ENCODE data around the gene MED13. TPM values are rescaled to one million over a fixed set of nuclear protein-coding genes. Genes with fewer than 3 reads are reported as not detected.
"Not testable (repeated sequence)": the region's sequence is repeated elsewhere in the genome, so short reads cannot be mapped to it uniquely, and the experiment has no call there.

The MED13 gene
- total RNA-seq, 2 experiments from 2014 or later, result 52.5 to 65.4 TPM

DNA sequence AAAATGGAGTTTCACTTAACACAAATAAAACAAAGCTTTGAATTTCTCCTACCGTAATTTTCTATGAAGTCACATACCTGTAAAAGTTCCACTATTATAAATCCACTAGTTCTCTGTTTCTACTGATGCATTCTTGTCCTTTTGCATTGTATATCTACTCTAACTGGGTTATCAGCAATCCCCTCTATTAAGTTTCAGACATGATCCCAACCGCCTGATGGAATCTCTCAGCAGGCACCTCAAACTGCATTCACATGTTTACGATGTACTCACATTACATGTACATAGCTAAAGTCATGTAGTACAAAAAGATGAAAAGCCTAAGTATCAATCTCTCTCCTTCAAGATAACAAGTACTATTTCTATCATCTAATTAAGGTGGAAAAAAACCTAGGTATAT lies 64.9 kb downstream of the MED13 start:
- ChIA-PET POLR2A (no interaction called here), CTCF (interaction anchor here (0.8 kb wide), 1 partner anchor 47 kb away, joined by 3 read pairs; no protein-coding TSS in a partner anchor)
- Mint-ChIP-seq H3K4me3 (no peak overlapping the region), H3K4me1 (peaks cover 7% of the 10 kb centered on the region), H3K27ac (no peak overlapping the region), H3K36me3 (ENCODE audit: low read depth) (peaks cover 18% of the 10 kb centered on the region), H3K27me3 (no peaks in the 10 kb centered on the region), H3K9me3 (peaks cover 3% of the 10 kb centered on the region)
- DNase-seq, result no peak

DNA sequence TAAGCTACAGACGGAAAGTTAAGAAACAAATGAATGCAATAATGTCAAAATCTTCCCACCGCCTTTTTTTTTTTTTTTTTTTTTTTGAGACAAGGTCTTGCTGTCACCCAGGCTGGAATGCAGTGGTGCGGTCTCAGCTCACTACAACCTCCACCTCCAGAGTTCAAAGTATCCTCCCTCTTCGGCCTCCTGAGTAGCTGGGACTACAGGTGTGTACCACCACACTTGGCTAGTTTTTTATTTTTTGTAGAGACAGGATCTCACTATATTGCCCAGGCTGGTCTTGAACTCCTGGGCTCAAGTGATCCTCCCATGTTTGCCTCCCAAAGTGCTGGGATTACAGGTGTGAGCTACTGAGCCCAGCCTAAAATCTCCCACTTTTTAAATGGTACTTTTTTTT lies 66.5 kb downstream of the MED13 start:
- POLR2A ChIA-PET, DNase-seq, H3K4me1 Mint-ChIP-seq, H3K9me3 Mint-ChIP-seq, H3K4me3 Mint-ChIP-seq, H3K27me3 Mint-ChIP-seq, H3K27ac Mint-ChIP-seq: not testable (repeated sequence)
- CTCF ChIA-PET, result interaction anchor here (0.8 kb wide), 1 partner anchor 111 kb away, joined by 3 read pairs; no protein-coding TSS in a partner anchor
- peaks cover 11% of the 10 kb centered on the region for H3K36me3 Mint-ChIP-seq (ENCODE audit: low read depth)

DNA sequence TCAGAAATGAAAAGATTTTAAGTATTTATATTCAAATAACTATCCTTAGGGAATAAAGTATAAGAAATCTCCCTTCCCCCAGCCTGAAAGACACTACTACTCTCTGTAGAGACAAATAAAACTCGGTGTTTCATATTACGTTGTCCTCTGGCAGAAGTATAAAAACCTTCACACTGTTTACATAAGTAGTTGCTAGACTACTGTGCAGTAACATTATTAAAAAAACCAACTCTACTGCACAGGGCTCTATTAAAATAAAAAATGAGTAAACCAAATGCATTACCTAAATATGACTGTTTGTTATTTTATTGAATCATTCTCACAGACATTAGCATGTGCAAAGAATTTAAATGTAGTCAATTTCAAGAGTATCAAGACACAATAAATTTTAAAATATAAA lies 67.4 kb downstream of the MED13 start:
- peaks cover 3% of the 10 kb centered on the region for H3K4me1 Mint-ChIP-seq
- no peak for DNase-seq
- H3K27me3 Mint-ChIP-seq, result no peaks in the 10 kb centered on the region
- H3K36me3 Mint-ChIP-seq (ENCODE audit: low read depth), result peaks cover 17% of the 10 kb centered on the region
- ChIA-PET CTCF (no interaction called here), POLR2A (no interaction called here)
- no peaks in the 10 kb centered on the region for H3K9me3 Mint-ChIP-seq
- no peak overlapping the region for H3K27ac Mint-ChIP-seq
- H3K4me3 Mint-ChIP-seq, result no peak overlapping the region

DNA sequence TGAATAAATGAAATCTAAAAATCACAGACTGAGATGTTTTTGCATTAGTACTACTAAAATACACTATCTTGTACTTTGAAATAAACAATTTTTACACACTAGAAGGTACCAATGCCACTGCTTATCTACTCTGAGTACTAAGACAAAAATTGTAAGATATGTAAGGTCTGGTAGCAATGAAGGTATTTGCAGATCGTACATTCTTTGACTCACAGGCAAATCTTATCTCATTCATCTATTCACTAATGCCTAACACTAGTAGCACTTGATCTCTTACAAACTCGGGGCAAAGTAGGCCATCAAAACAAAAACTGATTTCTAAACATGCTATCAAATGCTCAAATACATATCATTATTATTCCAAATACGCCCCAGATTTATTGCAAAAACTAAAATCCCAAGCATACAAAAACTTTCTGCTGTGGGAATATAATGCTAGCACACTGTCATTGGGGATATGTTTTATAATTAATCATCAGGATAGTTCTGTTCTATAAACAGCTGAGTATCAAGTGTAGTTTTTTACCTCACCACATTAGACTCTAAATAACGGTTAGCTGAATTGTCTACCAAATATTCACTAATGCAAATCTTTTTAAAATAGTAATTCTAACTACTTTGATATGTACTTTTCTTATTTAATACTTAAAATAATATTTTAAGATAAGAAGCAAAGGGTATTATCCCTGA lies 68.0 kb downstream of the MED13 start:
- H3K9me3 Mint-ChIP-seq, result no peaks in the 10 kb centered on the region
- peaks cover 3% of the 10 kb centered on the region for H3K4me1 Mint-ChIP-seq
- H3K36me3 Mint-ChIP-seq (ENCODE audit: low read depth), result peaks cover 17% of the 10 kb centered on the region
- ChIA-PET POLR2A (no interaction called here), CTCF (interaction anchor here (0.7 kb wide), 1 partner anchor 566 kb away, joined by 3 read pairs; no protein-coding TSS in a partner anchor)
- no peak overlapping the region for H3K4me3 Mint-ChIP-seq
- H3K27ac Mint-ChIP-seq, result no peak overlapping the region
- H3K27me3 Mint-ChIP-seq, result no peaks in the 10 kb centered on the region
- DNase-seq, result no peak

DNA sequence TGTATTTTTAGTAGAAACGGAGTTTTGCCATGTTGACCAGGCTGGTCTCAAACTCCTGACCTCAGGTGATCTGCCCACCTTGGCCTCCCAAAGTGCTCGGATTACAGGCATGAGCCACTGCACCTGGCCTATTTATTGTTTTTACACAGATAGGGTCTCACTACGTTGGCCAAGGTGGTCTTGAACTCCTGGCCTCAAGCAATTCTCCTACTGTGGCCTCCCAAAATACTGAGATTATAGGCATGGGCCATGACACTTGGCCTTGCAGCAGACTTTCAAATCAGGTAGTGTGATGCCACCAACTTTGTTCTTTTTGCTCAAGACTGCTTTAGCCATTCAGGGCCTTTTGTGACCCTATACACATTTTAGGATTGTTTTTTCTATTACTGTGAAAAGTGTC lies 75.6 kb downstream of the MED13 start:
- Mint-ChIP-seq H3K4me1 (no peaks in the 10 kb centered on the region), H3K36me3 (ENCODE audit: low read depth) (peaks cover 26% of the 10 kb centered on the region), H3K9me3 (no peaks in the 10 kb centered on the region), H3K27me3 (no peaks in the 10 kb centered on the region), H3K4me3 (no peak overlapping the region), H3K27ac (no peak overlapping the region)
- POLR2A ChIA-PET, result no interaction called here
- DNase-seq, result no peak
- CTCF ChIA-PET, result no interaction called here

DNA sequence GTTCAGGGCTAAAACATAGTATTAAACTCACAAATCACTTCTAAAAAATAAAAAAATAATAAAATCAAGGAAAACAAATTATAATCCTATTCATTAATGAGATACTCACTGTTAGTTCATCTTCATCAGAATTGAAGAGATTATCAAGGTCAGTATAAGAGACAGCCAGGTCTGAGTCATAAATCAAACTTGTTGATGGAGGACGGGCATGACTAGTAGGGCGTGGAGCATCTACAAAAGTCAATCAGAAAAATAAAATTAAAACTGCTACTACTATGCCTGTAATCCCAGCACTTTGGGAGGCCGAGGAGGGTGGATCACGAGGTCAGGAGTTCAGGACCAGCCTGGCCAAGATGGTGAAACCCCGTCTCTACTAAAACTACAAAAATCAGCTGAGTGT lies 78.2 kb downstream of the MED13 start:
- Mint-ChIP-seq H3K4me1 (no peaks in the 10 kb centered on the region), H3K9me3 (no peaks in the 10 kb centered on the region), H3K36me3 (ENCODE audit: low read depth) (peaks cover 34% of the 10 kb centered on the region), H3K4me3 (no peak overlapping the region), H3K27ac (no peak overlapping the region), H3K27me3 (no peaks in the 10 kb centered on the region)
- no peak for DNase-seq
- ChIA-PET CTCF (interaction anchor here (1.1 kb wide), 2 partner anchors 23 to 123 kb away, joined by 3 to 4 read pairs; no protein-coding TSS in a partner anchor), POLR2A (no interaction called here)

DNA sequence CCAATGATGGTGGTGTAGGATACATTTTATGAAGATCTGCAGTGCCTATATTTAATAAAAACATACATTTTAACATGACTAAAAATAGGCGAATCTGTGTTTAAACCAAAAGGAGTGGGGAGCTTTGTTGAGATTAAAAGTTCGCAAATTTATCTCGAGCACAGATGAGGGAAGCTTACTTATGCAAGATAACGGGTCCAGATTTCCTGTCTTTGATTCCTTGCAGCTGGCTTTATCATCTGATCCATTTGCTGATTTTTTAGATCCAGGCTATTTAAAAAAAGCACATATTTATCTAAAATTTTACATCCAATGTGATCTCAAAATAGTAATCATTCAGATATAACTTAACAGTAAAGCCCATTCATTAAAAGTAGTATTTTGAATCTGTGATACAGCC lies 80.3 kb downstream of the MED13 start:
- no peak for DNase-seq
- Mint-ChIP-seq H3K36me3 (ENCODE audit: low read depth) (peaks cover 41% of the 10 kb centered on the region), H3K9me3 (no peaks in the 10 kb centered on the region), H3K4me1 (no peaks in the 10 kb centered on the region), H3K27ac (no peak overlapping the region), H3K4me3 (no peak overlapping the region), H3K27me3 (no peaks in the 10 kb centered on the region)
- ChIA-PET POLR2A (no interaction called here), CTCF (interaction anchor here (1.2 kb wide), 1 partner anchor 43 kb away, joined by 3 read pairs; no protein-coding TSS in a partner anchor)

DNA sequence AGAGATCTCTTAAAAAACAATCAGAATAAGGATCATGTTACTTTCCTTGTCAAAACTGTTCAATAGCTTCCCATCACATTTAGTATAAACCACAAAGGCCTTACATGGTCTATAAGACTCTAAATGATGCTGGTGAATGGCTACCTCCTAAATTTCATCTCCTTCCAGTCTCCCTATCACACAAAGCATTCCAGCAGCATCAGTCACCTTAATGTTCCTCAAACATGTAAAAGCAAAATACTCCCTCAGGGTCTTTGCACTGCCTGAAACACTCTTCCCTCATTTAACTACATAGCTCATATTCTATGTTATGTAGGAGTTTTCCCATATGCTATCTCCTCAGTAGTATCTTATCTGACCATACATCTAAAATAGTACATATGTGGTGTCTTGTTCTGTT lies 83.8 kb downstream of the MED13 start:
- CTCF ChIA-PET, result interaction anchor here (1.0 to 1.2 kb wide), 2 partner anchors 16 to 65 kb away, joined by 3 read pairs; no protein-coding TSS in a partner anchor
- no peaks in the 10 kb centered on the region for H3K9me3 Mint-ChIP-seq
- H3K4me1 Mint-ChIP-seq, result no peaks in the 10 kb centered on the region
- no peaks in the 10 kb centered on the region for H3K27me3 Mint-ChIP-seq
- no peak overlapping the region for H3K27ac Mint-ChIP-seq
- no peak overlapping the region for H3K4me3 Mint-ChIP-seq
- DNase-seq, result no peak
- H3K36me3 Mint-ChIP-seq (ENCODE audit: low read depth), result peaks cover 51% of the 10 kb centered on the region
- POLR2A ChIA-PET, result no interaction called here

DNA sequence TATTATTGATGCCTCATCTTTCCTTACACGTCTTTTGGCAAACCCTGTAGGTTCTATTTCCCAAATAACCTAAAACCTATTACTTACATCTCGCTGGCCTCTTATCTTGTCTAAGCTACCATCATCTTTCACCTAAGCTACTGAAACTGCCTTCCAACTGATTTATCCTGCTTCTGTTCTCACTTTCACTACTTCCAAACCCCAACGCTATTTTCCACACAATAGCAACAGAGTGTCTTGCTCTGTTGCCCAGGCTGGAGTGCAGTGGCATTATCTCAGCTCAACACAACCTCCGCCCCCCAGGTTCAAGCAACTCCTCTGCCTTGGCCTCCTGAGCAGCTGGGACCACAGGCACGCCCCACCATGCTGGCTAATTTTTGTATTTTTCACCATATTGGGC lies 84.5 kb downstream of the MED13 start:
- Mint-ChIP-seq H3K9me3 (no peaks in the 10 kb centered on the region), H3K4me1 (peaks cover under 1% of the 10 kb centered on the region), H3K27ac (no peak overlapping the region), H3K4me3 (no peak overlapping the region), H3K36me3 (ENCODE audit: low read depth) (peaks cover 51% of the 10 kb centered on the region), H3K27me3 (no peaks in the 10 kb centered on the region)
- POLR2A ChIA-PET, result no interaction called here
- DNase-seq, result no peak
- CTCF ChIA-PET, result interaction anchor here (0.6 to 1.2 kb wide), 2 partner anchors 15 to 28 kb away, joined by 3 to 4 read pairs; no protein-coding TSS in a partner anchor

DNA sequence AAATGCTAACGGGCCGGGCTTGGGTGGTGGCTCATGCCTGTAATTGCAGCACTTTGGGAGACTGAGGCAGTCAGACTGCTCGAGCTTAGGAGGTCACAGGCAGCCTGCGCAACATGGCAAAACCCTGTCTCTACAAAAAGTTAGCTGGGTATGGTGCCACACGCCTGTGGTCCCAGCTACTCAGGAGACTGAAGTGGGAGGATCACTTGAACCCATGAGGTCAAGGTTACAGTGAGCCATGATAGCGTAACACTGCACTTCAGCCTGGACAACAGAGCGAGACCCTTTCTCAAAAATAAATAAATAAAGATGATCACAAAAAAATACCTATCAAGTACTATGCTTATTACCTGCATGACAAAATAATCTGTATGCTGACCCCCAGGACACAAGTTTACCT lies 91.0 kb downstream of the MED13 start:
- Mint-ChIP-seq H3K27ac (no peak overlapping the region), H3K36me3 (ENCODE audit: low read depth) (peaks cover 39% of the 10 kb centered on the region), H3K27me3 (no peaks in the 10 kb centered on the region), H3K4me3 (no peak overlapping the region), H3K9me3 (no peaks in the 10 kb centered on the region), H3K4me1 (peaks cover 4% of the 10 kb centered on the region)
- CTCF ChIA-PET, result interaction anchor here (1.4 kb wide), 1 partner anchor 30 kb away, joined by 3 read pairs; no protein-coding TSS in a partner anchor
- POLR2A ChIA-PET, result no interaction called here
- no peak for DNase-seq

DNA sequence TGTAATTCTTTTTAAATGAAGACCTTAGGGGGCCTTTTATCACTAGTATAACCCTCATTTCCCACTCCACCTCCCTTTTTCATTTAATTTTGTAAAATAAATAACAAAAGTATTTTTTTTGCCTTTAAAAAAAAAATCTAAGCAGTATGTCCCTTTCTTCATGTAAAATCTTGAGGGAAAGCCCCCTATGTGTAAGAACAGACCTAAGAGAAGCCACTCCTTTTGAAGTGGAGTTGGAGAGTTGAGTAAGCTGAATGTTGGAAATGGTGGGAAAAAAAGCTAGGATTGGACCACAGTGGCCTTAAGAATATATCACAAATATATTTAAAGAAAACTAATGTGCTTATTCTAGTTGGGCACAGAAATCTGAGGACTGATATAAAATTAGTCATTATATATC lies 92.8 kb downstream of the MED13 start:
- DNase-seq, result no peak
- H3K27ac Mint-ChIP-seq, result no peak overlapping the region
- no peak overlapping the region for H3K4me3 Mint-ChIP-seq

DNA sequence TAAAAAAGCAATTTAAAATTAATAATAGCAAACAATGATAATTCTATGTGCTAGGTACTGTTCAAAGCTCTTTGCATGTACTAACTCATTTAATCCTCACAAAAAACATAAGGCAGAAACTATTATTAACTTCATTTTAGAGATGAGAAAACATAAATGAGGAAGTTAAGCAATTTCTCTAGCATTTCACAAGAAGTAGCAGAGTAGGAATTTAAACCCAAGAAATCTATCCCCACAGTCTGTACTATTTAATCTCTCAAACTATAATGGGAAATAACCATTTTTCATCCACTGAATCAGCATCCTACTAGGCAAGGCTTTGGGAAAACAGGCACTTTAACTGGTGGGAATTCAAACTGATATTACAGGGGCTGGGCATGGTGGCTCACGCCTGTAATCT lies 95.0 kb downstream of the MED13 start:
- CTCF ChIA-PET, result interaction anchor here (1.6 kb wide), 1 partner anchor 11 kb away, joined by 3 read pairs; no protein-coding TSS in a partner anchor
- peaks cover 36% of the 10 kb centered on the region for H3K36me3 Mint-ChIP-seq (ENCODE audit: low read depth)

More for the DNA sequence above, 92.8 kb downstream of the MED13 start:
- ChIA-PET CTCF (no interaction called here), POLR2A (no interaction called here)
- H3K36me3 Mint-ChIP-seq (ENCODE audit: low read depth), result peaks cover 35% of the 10 kb centered on the region
- peaks cover 4% of the 10 kb centered on the region for H3K4me1 Mint-ChIP-seq
- H3K27me3 Mint-ChIP-seq, result no peaks in the 10 kb centered on the region
- H3K9me3 Mint-ChIP-seq, result no peaks in the 10 kb centered on the region

DNA sequence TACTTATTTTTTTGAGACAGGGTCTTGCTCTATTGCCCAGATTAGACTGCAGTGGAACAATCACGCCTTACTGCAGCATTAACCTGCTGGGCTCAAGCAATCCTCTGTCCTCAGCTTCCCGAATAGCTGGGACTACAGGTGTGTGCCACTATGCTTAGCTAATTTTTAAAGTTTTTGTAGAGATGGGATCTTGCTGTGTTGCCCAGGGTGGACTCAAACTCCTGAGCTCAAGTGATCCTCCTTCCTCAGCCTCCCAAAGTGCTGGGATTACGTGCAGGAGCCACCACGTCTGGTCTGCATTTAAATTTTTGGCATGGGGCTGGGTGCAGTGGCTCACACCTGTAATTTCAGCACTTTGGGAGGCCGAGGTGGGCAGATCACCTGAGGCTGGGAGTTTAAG lies 96.3 kb downstream of the MED13 start:
- no peaks in the 10 kb centered on the region for H3K9me3 Mint-ChIP-seq
- ChIA-PET POLR2A (no interaction called here), CTCF (interaction anchor here (0.6 kb wide), 1 partner anchor 1883 kb away, joined by 3 read pairs; no protein-coding TSS in a partner anchor)
- no peak overlapping the region for H3K4me3 Mint-ChIP-seq
- H3K36me3 Mint-ChIP-seq (ENCODE audit: low read depth), result peaks cover 35% of the 10 kb centered on the region
- no peak for DNase-seq
- no peak overlapping the region for H3K27ac Mint-ChIP-seq
- H3K4me1 Mint-ChIP-seq, result no peaks in the 10 kb centered on the region
- H3K27me3 Mint-ChIP-seq, result no peaks in the 10 kb centered on the region

More for the DNA sequence above, 95.0 kb downstream of the MED13 start:
- no peak overlapping the region for H3K4me3 Mint-ChIP-seq
- no peaks in the 10 kb centered on the region for H3K9me3 Mint-ChIP-seq
- POLR2A ChIA-PET, result interaction anchor here (1.0 kb wide), 1 partner anchor 24 kb away, joined by 4 read pairs; no protein-coding TSS in a partner anchor
- peaks cover 1% of the 10 kb centered on the region for H3K4me1 Mint-ChIP-seq
- no peak overlapping the region for H3K27ac Mint-ChIP-seq
- no peak for DNase-seq
- H3K27me3 Mint-ChIP-seq, result no peaks in the 10 kb centered on the region
